Spleen (tissue), 11 donors: ENCODE data around the gene TFPI. TPM values are rescaled to one million over a fixed set of nuclear protein-coding genes. Genes with fewer than 3 reads are reported as not detected.

ENCODE experiments used
- DNase-seq: peaks from one replicate; pipeline ENCODE4 v3.0.0-alpha.2; 2020
- H3K27ac ChIP-seq, 8 donors: fragments of 200-600 bp; sonication (generic) in 7 of 8; 1 replicate in 4 of 8; 2 replicates in 4 of 8; pipeline versions ENCODE4 v1.5.0 to v1.8.0; 2016 to 2021; ENCODE audit warnings: inconsistent platforms in 4 of 8, mild to moderate bottlenecking in 4 of 8, moderate library complexity in 1 of 8
- H3K27me3 ChIP-seq, 7 donors: fragments of 200-600 bp; sonication (generic) in 6 of 7; replicated peaks in 1 of 7; 1 replicate in 4 of 7; 2 replicates in 3 of 7; pipeline versions ENCODE4 v1.5.0 to v1.8.0; 2016 to 2021; ENCODE audit warnings: inconsistent platforms in 3 of 7, mild to moderate bottlenecking in 1 of 7
- H3K36me3 ChIP-seq, 6 donors: fragments of 200-600 bp; sonication (generic) in 5 of 6; 1 replicate in 4 of 6; 2 replicates in 2 of 6; pipeline versions ENCODE4 v1.5.0 to v1.8.0; 2016 to 2021; ENCODE audit warnings: inconsistent platforms in 2 of 6
- H3K4me1 ChIP-seq, 6 donors: fragments of 200-600 bp; sonication (generic) in 5 of 6; 1 replicate in 3 of 6; 2 replicates in 3 of 6; pipeline versions ENCODE4 v1.5.0 to v1.8.0; 2016 to 2021; ENCODE audit warnings: inconsistent platforms in 3 of 6
- H3K4me3 ChIP-seq, 8 donors: fragments of 200-600 bp; sonication (generic) in 7 of 8; 1 replicate in 4 of 8; 2 replicates in 4 of 8; pipeline versions ENCODE4 v1.5.0 to v1.8.0; 2016 to 2021; ENCODE audit warnings: inconsistent platforms in 4 of 8, mild to moderate bottlenecking in 4 of 8, moderate library complexity in 2 of 8
- H3K9me3 ChIP-seq, 8 donors: fragments of 200-600 bp; sonication (generic) in 7 of 8; 1 replicate in 4 of 8; 2 replicates in 4 of 8; pipeline versions ENCODE4 v1.5.0 to v1.8.0; 2016 to 2021; ENCODE audit warnings: inconsistent platforms in 4 of 8
- CTCF ChIP-seq, 11 experiments: fragments of 200-600 bp in 7 of 11; fragments of 450-650 bp in 4 of 11; sonication (generic) in 4 of 11; IDR thresholded peaks in 8 of 11; conservative IDR thresholded peaks in 3 of 11; 1 replicate in 7 of 11; 2 replicates in 4 of 11; pipeline versions ENCODE4 v1.4.0 to v1.8.0; 2016 to 2021; ENCODE audit warnings: antibody characterized with exemption in 11 of 11, inconsistent platforms in 4 of 11, mild to moderate bottlenecking in 1 of 11
- POLR2A ChIP-seq, 3 donors: fragments of 450-650 bp; IDR thresholded peaks; one replicate each; pipeline ENCODE4 v1.5.1; 2017; ENCODE audit warnings: antibody characterized with exemption in 3 of 3, mild to moderate bottlenecking in 1 of 3
- POLR2AphosphoS5 ChIP-seq, 3 donors: sonication (generic); formaldehyde crosslinking; IDR thresholded peaks; one replicate each; pipeline ENCODE4 v1.5.1; 2017; ENCODE audit warnings: antibody characterized with exemption in 3 of 3
- WGBS, 5 donors: extraction: QIAGEN DNeasy Blood & Tissue Kit in 3 of 5; methylation state at CpG; one replicate each; pipeline versions ENCODE4 v1.1.5 to v1.1.7; 2013 to 2018; 5-methylcytosine and 5-hydroxymethylcytosine counted together
- intact Hi-C: fragments of 100-400 bp; cut with DNase I; formaldehyde crosslinking; loops from one replicate; pipeline ENCODE4 v1.15.0; 2023; ENCODE audit warnings: low total_unique reads
- polyA plus RNA-seq, 3 donors: library from polyadenylated mRNA; stranded (reverse); fragments of 200-250 nt; gene quantifications; one replicate each; pipeline ENCODE4 v1.2.1, GENCODE V29; 2013
- total RNA-seq, 7 donors: library from RNA; depleted of rRNA in 3 of 7; stranded (reverse); fragments of >200 nt in 3 of 7; fragmentation: NEBNext Ultra II Directional in 4 of 7; extraction: Animal tissue kit (Norgen Biotek cat#: 25700) in 4 of 7; gene quantifications; one replicate each; pipeline versions ENCODE4 v1.1.0 to v1.2.1, GENCODE V29; 2016 to 2021
- donor health status: healthy with polysubstance abuse.
- donor health status: DM: no; HTN: no; CAD: no; lungs with moderate emphysema.
- donor health status: DM: no; HTN: no; CAD: no.
- donor health status: Bipolar disorder and iron deficiency.
- donor health status: healthy.
- donor health status: DM: no; HTN: no; CAD: no.
- donor health status: DM: yes; HTN: yes; CAD: no.

Gene TFPI
- total and polyA plus RNA-seq, 10 donors = 7.4 to 117 (median 44.8) TPM

- no peaks in the 10 kb centered on the region for H3K36me3 ChIP-seq
- DNase-seq = no peak
- H3K4me1 ChIP-seq = peaks cover 0 to 8% (median 5%) of the 10 kb centered on the region in 6 donors
- H3K27me3 ChIP-seq = no peaks in the 10 kb centered on the region
- intact Hi-C loops = no loop called here
- H3K9me3 ChIP-seq = no peaks in the 10 kb centered on the region
- TF ChIP-seq POLR2AphosphoS5 (IDR thresholded peaks at IDR 0.05) = no peak
- no peak for TF ChIP-seq CTCF (IDR thresholded peaks at IDR 0.05 in 8 of 11, conservative IDR thresholded peaks at IDR 0.05 in 3 of 11)
- no peak for TF ChIP-seq POLR2A (IDR thresholded peaks at IDR 0.05)
- no peak overlapping the region for H3K27ac ChIP-seq
- H3K4me3 ChIP-seq = no peak overlapping the region
Measured at GRCh38 chr2:187477051-187477450, 77.2 kb downstream of the TFPI start.

DNA sequence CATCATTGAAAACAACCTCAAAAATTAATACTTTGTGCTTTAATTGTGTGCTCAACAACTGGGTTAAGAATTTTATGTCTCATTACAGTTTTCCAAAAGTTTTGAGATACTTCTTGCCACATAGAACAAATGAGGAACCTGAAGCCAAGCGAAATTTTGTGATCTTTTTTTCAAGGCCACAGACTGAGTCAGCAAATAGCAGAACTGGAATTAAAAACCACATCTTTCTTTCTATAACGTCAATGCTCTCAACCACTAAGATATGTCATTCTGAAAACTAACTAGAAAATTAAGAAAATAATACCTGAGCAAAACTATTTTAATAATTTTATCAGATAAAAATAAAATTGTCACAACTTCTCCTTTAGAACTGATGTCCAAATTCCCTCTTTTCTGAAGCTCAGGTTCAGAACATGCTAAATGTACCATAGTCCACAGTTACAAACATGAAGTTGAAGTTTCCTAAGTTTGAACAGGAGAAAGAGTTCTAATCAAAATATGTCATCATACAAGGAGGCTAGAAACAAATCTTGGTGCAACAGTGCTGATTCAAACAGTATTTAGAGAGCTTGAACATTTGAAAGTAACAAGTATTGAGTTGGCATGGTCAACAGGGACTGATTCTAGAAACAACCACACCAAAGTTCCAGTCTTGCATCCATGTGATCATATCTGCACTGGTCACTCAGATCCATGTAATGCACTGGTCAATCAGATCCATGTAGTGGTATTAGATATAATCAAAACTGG is 78.6 kb downstream of the TFPI start:
- Histone ChIP-seq H3K9me3 (no peaks in the 10 kb centered on the region), H3K4me1 (peaks cover 0 to 8% (median 4%) of the 10 kb centered on the region in 6 donors), H3K27me3 (no peaks in the 10 kb centered on the region), H3K4me3 (no peak overlapping the region), H3K27ac (no peak overlapping the region), H3K36me3 (no peaks in the 10 kb centered on the region)
- 18 to 39% (median 31%) methylated on average over 2 of the region's 2 CpGs for WGBS, 5 donors
- DNase-seq = no peak
- TF ChIP-seq POLR2A (IDR thresholded peaks at IDR 0.05) = no peak
- intact Hi-C loops = no loop called here

GRCh38 chr2:187470698-187471097 is 83.5 kb downstream of the TFPI start:
- no peak for DNase-seq
- Histone ChIP-seq H3K27ac (no peak overlapping the region), H3K4me1 (no peaks in the 10 kb centered on the region), H3K27me3 (no peaks in the 10 kb centered on the region), H3K4me3 (no peak overlapping the region), H3K9me3 (no peaks in the 10 kb centered on the region), H3K36me3 (no peaks in the 10 kb centered on the region)
- 88 to 99% (median 93%) methylated on average over 2 of the region's 2 CpGs for WGBS, 5 donors
- intact Hi-C loops = no loop called here
- no peak for TF ChIP-seq POLR2AphosphoS5 (IDR thresholded peaks at IDR 0.05)
- no peak for TF ChIP-seq POLR2A (IDR thresholded peaks at IDR 0.05)
- no peak for TF ChIP-seq CTCF (IDR thresholded peaks at IDR 0.05 in 8 of 11, conservative IDR thresholded peaks at IDR 0.05 in 3 of 11)

GRCh38 chr2:187469538-187469937 is 84.7 kb downstream of the TFPI start:
- H3K27ac ChIP-seq = no peak overlapping the region
- TF ChIP-seq POLR2AphosphoS5 (IDR thresholded peaks at IDR 0.05) = no peak
- no peak for TF ChIP-seq POLR2A (IDR thresholded peaks at IDR 0.05)
- TF ChIP-seq CTCF (IDR thresholded peaks at IDR 0.05 in 8 of 11, conservative IDR thresholded peaks at IDR 0.05 in 3 of 11) = no peak
- H3K4me3 ChIP-seq = no peak overlapping the region
- H3K9me3 ChIP-seq = no peaks in the 10 kb centered on the region
- H3K4me1 ChIP-seq = no peaks in the 10 kb centered on the region
- no peaks in the 10 kb centered on the region for H3K36me3 ChIP-seq
- H3K27me3 ChIP-seq = no peaks in the 10 kb centered on the region
- intact Hi-C loops = no loop called here
- no peak for DNase-seq

DNA sequence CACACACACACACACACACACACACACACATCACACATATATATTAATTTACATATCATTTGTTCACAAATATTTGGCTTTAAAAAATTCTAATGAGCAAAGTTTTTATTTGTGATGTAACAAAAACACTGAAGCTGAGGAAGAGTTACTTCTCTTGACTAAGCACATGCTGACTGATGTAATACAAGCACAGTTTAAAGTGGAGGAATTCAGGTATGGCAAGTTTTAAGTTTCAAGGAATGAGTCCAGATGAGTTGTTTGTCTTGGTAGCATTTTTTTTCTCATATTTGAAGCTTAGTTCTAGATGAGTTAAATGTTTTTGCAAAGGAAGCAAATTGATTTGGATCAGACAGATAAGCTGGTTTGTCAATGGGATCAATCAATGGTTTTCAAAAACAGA is 86.0 kb downstream of the TFPI start:
- intact Hi-C loops = no loop called here
- no peaks in the 10 kb centered on the region for H3K9me3 ChIP-seq
- H3K36me3 ChIP-seq = no peaks in the 10 kb centered on the region
- no peak overlapping the region for H3K4me3 ChIP-seq
- DNase-seq = no peak
- TF ChIP-seq CTCF (IDR thresholded peaks at IDR 0.05 in 8 of 11, conservative IDR thresholded peaks at IDR 0.05 in 3 of 11) = no peak
- no peak for TF ChIP-seq POLR2A (IDR thresholded peaks at IDR 0.05)
- no peak for TF ChIP-seq POLR2AphosphoS5 (IDR thresholded peaks at IDR 0.05)
- H3K4me1 ChIP-seq = no peaks in the 10 kb centered on the region
- H3K27ac ChIP-seq = no peak overlapping the region
- H3K27me3 ChIP-seq = no peaks in the 10 kb centered on the region
